GM21717 (cell line): ENCODE results near the gene CHTOP.

ENCODE experiments used
- ATAC-seq: cut with Tn5 transposase; IDR thresholded peaks from one replicate; pipeline ENCODE4 v1.9.1; 2021; ENCODE audit warnings: mild to moderate bottlenecking, moderate library complexity; ENCODE audit not compliant: unreplicated experiment

CHTOP gene

GRCh38 chr1:153685544-153686340, 51.9 kb downstream of the CHTOP start:
- no peak for ATAC-seq

DNA sequence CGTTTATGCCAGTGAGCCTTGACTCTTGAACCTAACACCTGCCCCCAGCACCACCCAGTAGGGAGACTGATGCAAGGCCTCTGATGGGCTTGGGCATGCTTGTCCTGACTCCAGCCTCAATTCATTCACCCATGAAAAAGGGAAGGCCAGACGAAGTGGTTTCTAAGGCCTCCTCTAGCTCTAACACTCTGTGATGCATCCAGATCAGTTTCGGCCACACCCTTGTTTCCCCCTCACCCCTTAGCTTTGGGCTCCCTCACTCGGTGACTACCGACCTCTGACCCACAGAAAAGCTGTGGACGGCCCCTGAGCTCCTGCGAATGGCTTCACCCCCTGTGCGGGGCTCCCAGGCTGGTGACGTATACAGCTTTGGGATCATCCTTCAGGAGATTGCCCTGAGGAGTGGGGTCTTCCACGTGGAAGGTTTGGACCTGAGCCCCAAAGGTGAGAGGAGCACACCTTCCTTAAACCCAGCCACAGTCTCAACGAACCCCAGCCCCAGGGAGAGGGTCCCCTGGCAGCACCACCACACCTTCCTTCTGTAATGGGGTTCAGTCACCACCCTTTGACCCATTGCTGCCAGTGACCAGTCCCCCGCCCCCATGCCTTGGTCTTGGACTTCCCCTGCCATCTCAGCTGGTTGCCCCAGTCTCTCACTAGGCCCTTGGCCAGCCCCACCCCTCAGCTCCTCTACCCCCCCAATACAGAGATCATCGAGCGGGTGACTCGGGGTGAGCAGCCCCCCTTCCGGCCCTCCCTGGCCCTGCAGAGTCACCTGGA, 53.7 kb downstream of the CHTOP start:
- ATAC-seq, result no peak

DNA sequence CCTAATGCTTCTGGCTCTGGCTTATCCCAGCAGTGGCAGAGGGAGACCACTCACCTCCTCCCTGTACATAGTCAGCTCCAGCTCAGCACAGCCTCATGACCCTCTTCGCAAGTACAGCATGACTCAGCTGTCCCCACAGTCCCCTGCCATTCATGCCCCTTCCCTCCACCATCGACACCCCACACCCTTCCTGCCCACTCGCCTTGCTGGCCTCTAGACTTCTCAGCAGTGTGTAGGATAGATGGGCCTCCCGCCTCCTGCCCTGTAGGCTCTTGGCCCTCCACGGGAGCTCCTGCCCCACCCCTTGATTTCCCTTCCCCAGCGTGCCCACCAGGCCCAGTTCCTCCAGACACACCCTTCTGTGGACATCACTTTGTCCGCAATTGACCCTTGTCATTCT, 54.4 kb downstream of the CHTOP start:
- ATAC-seq, result no peak

DNA sequence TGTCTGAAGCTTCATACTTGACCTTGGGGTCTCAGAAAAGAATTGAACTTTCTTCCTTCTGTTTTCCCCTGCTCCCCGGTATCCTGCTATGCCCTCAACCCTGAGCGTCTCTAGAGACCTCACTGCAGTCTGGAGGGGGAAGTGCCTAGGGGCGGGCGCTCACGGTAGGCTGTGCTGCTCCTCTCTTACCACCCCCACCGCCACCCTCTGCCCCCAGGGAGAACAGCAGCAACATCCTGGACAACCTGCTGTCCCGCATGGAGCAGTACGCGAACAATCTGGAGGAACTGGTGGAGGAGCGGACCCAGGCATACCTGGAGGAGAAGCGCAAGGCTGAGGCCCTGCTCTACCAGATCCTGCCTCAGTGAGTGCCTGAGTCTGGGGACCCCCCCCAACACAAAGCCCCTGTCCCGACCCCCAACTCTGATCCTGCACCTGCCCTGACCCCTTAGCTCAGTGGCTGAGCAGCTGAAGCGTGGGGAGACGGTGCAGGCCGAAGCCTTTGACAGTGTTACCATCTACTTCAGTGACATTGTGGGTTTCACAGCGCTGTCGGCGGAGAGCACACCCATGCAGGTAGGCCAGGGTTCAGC, 55.0 kb downstream of the CHTOP start:
- no peak for ATAC-seq

GRCh38 chr1:153693466-153693865, 59.6 kb downstream of the CHTOP start:
- ATAC-seq, result no peak
